C4-2B (cell line): ENCODE data around the gene LEAP2.

Source experiments
- CTCF ChIP-seq: fragments of 450-650 bp; conservative IDR thresholded peaks from 2 replicates; pipeline ENCODE4 v1.5.1; 2017; ENCODE audit warnings: mild to moderate bottlenecking
- ZFX ChIP-seq: fragments of 450-650 bp; IDR thresholded peaks from 2 replicates; pipeline ENCODE4 v1.6.1; 2017

GRCh38 chr5:132840313-132840712 lies 33.2 kb upstream of the LEAP2 start:
- no peak for TF ChIP-seq CTCF
- no peak for TF ChIP-seq ZFX
